Endothelial cell of umbilical vein (primary cell): ENCODE data around the gene CEP95. TPM values are rescaled to one million over a fixed set of nuclear protein-coding genes. Genes with fewer than 3 reads are reported as not detected.

Experiments
- BruUV-seq: library from RNA; stranded (reverse); fragments of 400-500 nt; replicated peaks from 2 replicates; lab custom pipeline; 2021; lab: Mats Ljungman, UMichigan
- CTCF ChIA-PET: fragments of 300-600, 350-600 bp; sonication (Branson Sonifier 250); formaldehyde crosslinking; loops from one replicate; lab custom pipeline; 2021; ENCODE audit warnings: antibody characterized with exemption, inconsistent platforms; lab: Charles Lee
- POLR2A ChIA-PET: fragments of 300-600, 350-600 bp; sonication (Branson Sonifier 250); formaldehyde crosslinking; loops from one replicate; lab custom pipeline; 2021; ENCODE audit warnings: antibody characterized with exemption, inconsistent platforms; lab: Charles Lee
- DNase-seq: peaks from one replicate; pipeline ENCODE4 v3.0.0-alpha.2; 2011; ENCODE audit warnings: low read depth, low spot score
- FAIRE-seq: peaks from 2 replicates; lab custom pipeline; 2011; peaks lifted over from hg19 to GRCh38; lab: Jason Lieb, UNC
- H2AFZ ChIP-seq: 2 replicates; pipeline ENCODE4 v1.6.0; 2012; ENCODE audit warnings: low read depth, low read length, control low read depth, inconsistent platforms
- H3K27ac ChIP-seq: 2 replicates; pipeline ENCODE4 v1.5.1; 2011; ENCODE audit warnings: low read depth, mild to moderate bottlenecking, control low read depth, low read length, moderate library complexity; ENCODE audit not compliant: insufficient read depth
- H3K27me3 ChIP-seq, 2 experiments: 2 replicates each; pipeline versions ENCODE4 v1.6.0 to v1.6.1; 2011; ENCODE audit warnings: low read length in 2 of 2, mixed read lengths in 1 of 2; ENCODE audit not compliant: control insufficient read depth in 2 of 2, insufficient read depth in 2 of 2
- H3K36me3 ChIP-seq, 2 experiments: 2 replicates in 1 of 2; 3 replicates in 1 of 2; pipeline ENCODE4 v1.5.1; 2011; ENCODE audit warnings: low read length in 2 of 2, mild to moderate bottlenecking in 1 of 2, moderate library complexity in 1 of 2; ENCODE audit not compliant: control insufficient read depth in 2 of 2, insufficient read depth in 2 of 2; ENCODE audit errors: extremely low read depth in 1 of 2
- H3K4me1 ChIP-seq: 3 replicates; pipeline ENCODE4 v1.5.1; 2011; ENCODE audit warnings: mild to moderate bottlenecking, low read length; ENCODE audit not compliant: control insufficient read depth, insufficient read depth; ENCODE audit errors: extremely low read depth
- H3K4me2 ChIP-seq: 2 replicates; pipeline ENCODE4 v1.6.1; 2011; ENCODE audit warnings: low read length, control low read depth, mixed read lengths; ENCODE audit not compliant: insufficient read depth
- H3K4me3 ChIP-seq, 3 experiments: fragments of 200-600 bp in 1 of 3; sonication (generic), shearing (Covaris generic) in 1 of 3; replicated peaks in 1 of 3; 2 replicates each; pipeline ENCODE4 v1.5.1; 2011 to 2016; ENCODE audit warnings: control low read depth in 3 of 3, low read length in 3 of 3, mild to moderate bottlenecking in 2 of 3, inconsistent platforms in 1 of 3, low read depth in 1 of 3, moderate library complexity in 1 of 3; ENCODE audit not compliant: insufficient read depth in 1 of 3
- H3K79me2 ChIP-seq: 2 replicates; pipeline ENCODE4 v1.6.0; 2012; ENCODE audit warnings: low read length, inconsistent platforms; ENCODE audit not compliant: control insufficient read depth, insufficient read depth
- H3K9ac ChIP-seq: replicated peaks from 2 replicates; pipeline ENCODE3; 2011; ENCODE audit warnings: low read length, control low read depth; ENCODE audit not compliant: insufficient read depth; ENCODE audit errors: extremely low read depth
- H3K9me1 ChIP-seq: replicated peaks from 3 replicates; pipeline ENCODE4 v1.6.0; 2011; ENCODE audit warnings: mild to moderate bottlenecking, low read length; ENCODE audit not compliant: control insufficient read depth, insufficient read depth; ENCODE audit errors: extremely low read depth
- H3K9me3 ChIP-seq: replicated peaks from 2 replicates; pipeline ENCODE4 v1.5.1; 2012; ENCODE audit warnings: low read length, inconsistent platforms; ENCODE audit not compliant: control insufficient read depth, insufficient read depth
- H4K20me1 ChIP-seq: replicated peaks from 2 replicates; pipeline ENCODE3; 2011; ENCODE audit warnings: mild to moderate bottlenecking, low read length; ENCODE audit not compliant: control insufficient read depth, insufficient read depth; ENCODE audit errors: extremely low read depth
- CTCF ChIP-seq, 2 donors: IDR thresholded peaks; 1 replicate in 1 of 2; 2 replicates in 1 of 2; pipeline ENCODE4 v1.5.1; 2011; ENCODE audit warnings: low read length in 2 of 2, mild to moderate bottlenecking in 2 of 2, moderate library complexity in 2 of 2, control low read depth in 1 of 2, inconsistent platforms in 1 of 2, low read depth in 1 of 2; ENCODE audit not compliant: insufficient read depth in 1 of 2; ENCODE audit errors: extremely low read depth in 1 of 2
- EZH2 ChIP-seq: IDR thresholded peaks from 2 replicates; pipeline ENCODE4 v1.6.1; 2012; ENCODE audit warnings: borderline replicate concordance, low read depth, mild to moderate bottlenecking, moderate library complexity, low read length, inconsistent platforms; ENCODE audit not compliant: severe bottlenecking
- FOS ChIP-seq: IDR thresholded peaks from 2 replicates; pipeline ENCODE4 v1.6.1; 2011; ENCODE audit warnings: mild to moderate bottlenecking, low read length, moderate library complexity, borderline replicate concordance; ENCODE audit not compliant: insufficient read depth
- GATA2 ChIP-seq: IDR thresholded peaks from 2 replicates; pipeline ENCODE4 v1.7.0; 2011; ENCODE audit warnings: low read depth, mild to moderate bottlenecking, moderate library complexity, mixed read lengths, low read length; ENCODE audit not compliant: insufficient read length, insufficient read depth
- JUN ChIP-seq: IDR thresholded peaks from 2 replicates; pipeline ENCODE4 v1.6.1; 2011; ENCODE audit warnings: borderline replicate concordance, low read depth; ENCODE audit not compliant: insufficient read length, insufficient read depth
- MAX ChIP-seq: IDR thresholded peaks from 2 replicates; pipeline ENCODE4 v1.6.1; 2011; ENCODE audit not compliant: insufficient read depth, insufficient read length
- MYC ChIP-seq: IDR thresholded peaks from one replicate; pipeline ENCODE4 v1.6.1; 2011; ENCODE audit warnings: mild to moderate bottlenecking, low read depth, low read length
- POLR2A ChIP-seq: IDR thresholded peaks from 2 replicates; pipeline ENCODE4 v1.6.1; 2012; ENCODE audit warnings: low read depth, mild to moderate bottlenecking, control low read depth, low read length
- POLR2AphosphoS5 ChIP-seq: IDR thresholded peaks from 2 replicates; pipeline ENCODE4 v1.6.1; 2012; ENCODE audit warnings: low read depth, mild to moderate bottlenecking, control low read depth, low read length, moderate library complexity; ENCODE audit not compliant: insufficient read depth
- dilution Hi-C: fragments of 300-500 bp; cut with MboI; formaldehyde crosslinking; loops from one replicate; pipeline ENCODE4 v1.15.0; 2019; ENCODE audit warnings: low sequenced_read_pairs; ENCODE audit not compliant: extremely low pct_ligation_motif_present
- intact Hi-C: fragments of 100-400 bp; cut with micrococcal nuclease; formaldehyde crosslinking; loops from one replicate; pipeline ENCODE4 v1.10.0; 2022
- polyA plus RNA-seq, 4 experiments: library from polyadenylated mRNA; depleted of rRNA in 3 of 4; stranded (reverse) in 3 of 4; unstranded in 1 of 4; fragments of >200 nt; gene quantifications; 2 replicates each; pipeline versions ENCODE4 v1.2.1 to v1.2.3, GENCODE V29; 2011 to 2012; ENCODE audit warnings: missing spikeins in 1 of 4
- total RNA-seq: library from RNA; stranded (reverse); gene quantifications from 2 replicates; pipeline ENCODE4 v1.2.3, GENCODE V29; 2021

CEP95 gene
- total and polyA plus RNA-seq, 2 donors (not counting 3 experiments of a cell fraction or from before 2014, with no cell fraction given) = 14.1 to 35.5 TPM

- no peak for FAIRE-seq
- H3K4me3 ChIP-seq = no peak overlapping the region
- no peak overlapping the region for H2AFZ ChIP-seq
- no peak for DNase-seq
- no TSS peak for BruUV-seq
- H3K4me1 ChIP-seq = peaks cover 8% of the 10 kb centered on the region
- H3K9ac ChIP-seq = no peak overlapping the region
- no peaks in the 10 kb centered on the region for H3K9me3 ChIP-seq
- ChIA-PET POLR2A (no interaction called here), CTCF (interaction anchor here (1.0 kb wide), 1 partner anchor 70 kb away, joined by 4 read pairs; no protein-coding TSS in a partner anchor)
- peaks cover 6% of the 10 kb centered on the region for H4K20me1 ChIP-seq
- no peaks in the 10 kb centered on the region for H3K27me3 ChIP-seq
- H3K36me3 ChIP-seq = peaks cover 27 to 48% of the 10 kb centered on the region in 2 experiments
- dilution Hi-C loops (no loop called here), intact Hi-C loops (no loop called here)
- no peak overlapping the region for H3K27ac ChIP-seq
- H3K9me1 ChIP-seq = no peaks in the 10 kb centered on the region
- no peak overlapping the region for H3K4me2 ChIP-seq
- peaks cover 59% of the 10 kb centered on the region for H3K79me2 ChIP-seq
- TF ChIP-seq GATA2 (no peak), POLR2AphosphoS5 (no peak), JUN (no peak), MYC (no peak), CTCF (IDR thresholded peaks at IDR 0.05; ENCODE audit: extremely low read depth in 1 of 2, insufficient read depth in 1 of 2, low read depth in 1 of 2, low read length in 2 of 2) (no peak), MAX (no peak), EZH2 (no peak), FOS (no peak), POLR2A (no peak)
These were observed 73.1 kb downstream of the CEP95 start for GRCh38 chr17:64579917-64580316.
